H9 (cell line): ENCODE data around the gene AKAP1. TPM values are rescaled to one million over a fixed set of nuclear protein-coding genes. Genes with fewer than 3 reads are reported as not detected.

Experiments
- DNase-seq: peaks from one replicate; pipeline ENCODE4 v3.0.0-alpha.2; 2017
- H2AFZ ChIP-seq: one replicate; pipeline ENCODE4 v1.6.1; 2013; ENCODE audit warnings: mild to moderate bottlenecking, low read length, control low read depth, moderate library complexity
- H2AK5ac ChIP-seq: 2 replicates; pipeline ENCODE4 v1.6.1; 2013; ENCODE audit warnings: low read length, control low read depth, mixed read lengths; ENCODE audit not compliant: insufficient read length
- H2BK120ac ChIP-seq: one replicate; pipeline ENCODE4 v1.6.1; 2013; ENCODE audit warnings: low read depth, mild to moderate bottlenecking, low read length, control low read depth, inconsistent platforms; ENCODE audit not compliant: poor library complexity, severe bottlenecking
- H2BK12ac ChIP-seq: 2 replicates; pipeline ENCODE4 v1.6.1; 2013; ENCODE audit warnings: low read length, control low read depth, mixed read lengths, low read depth; ENCODE audit not compliant: insufficient read length
- H2BK15ac ChIP-seq: 2 replicates; pipeline ENCODE4 v1.6.1; 2013; ENCODE audit warnings: low read depth, low read length, control low read depth
- H2BK20ac ChIP-seq: one replicate; pipeline ENCODE4 v1.6.1; 2013; ENCODE audit warnings: low read depth, mild to moderate bottlenecking, low read length, control low read depth, inconsistent platforms; ENCODE audit not compliant: poor library complexity, severe bottlenecking
- H2BK5ac ChIP-seq: 2 replicates; pipeline ENCODE4 v1.6.1; 2013; ENCODE audit warnings: low read length, control low read depth, mixed read lengths; ENCODE audit not compliant: insufficient read length
- H3K14ac ChIP-seq: 2 replicates; pipeline ENCODE4 v1.6.1; 2013; ENCODE audit warnings: low read length, control low read depth; ENCODE audit not compliant: insufficient read depth
- H3K18ac ChIP-seq: 2 replicates; pipeline ENCODE4 v1.6.1; 2013; ENCODE audit warnings: low read depth, mild to moderate bottlenecking, mixed read lengths, low read length, control low read depth; ENCODE audit not compliant: insufficient read length
- H3K23ac ChIP-seq: 2 replicates; pipeline ENCODE4 v1.6.1; 2013; ENCODE audit warnings: low read length, control low read depth, mixed read lengths, low read depth; ENCODE audit not compliant: insufficient read length
- H3K23me2 ChIP-seq: 2 replicates; pipeline ENCODE4 v1.6.1; 2013; ENCODE audit warnings: low read depth, mild to moderate bottlenecking, mixed read lengths, low read length, control low read depth; ENCODE audit not compliant: insufficient read length, poor library complexity, severe bottlenecking
- H3K27ac ChIP-seq: 2 replicates; pipeline ENCODE4 v1.5.1; 2013; ENCODE audit warnings: low read length, control low read depth, mixed read lengths, low read depth; ENCODE audit not compliant: insufficient read length
- H3K27me3 ChIP-seq: 2 replicates; pipeline ENCODE4 v1.6.1; 2013; ENCODE audit warnings: low read length, control low read depth, inconsistent platforms; ENCODE audit not compliant: insufficient read depth
- H3K4ac ChIP-seq: 2 replicates; pipeline ENCODE4 v1.6.1; 2013; ENCODE audit warnings: low read depth, mild to moderate bottlenecking, control low read depth, inconsistent platforms, low read length, moderate library complexity
- H3K4me1 ChIP-seq: 2 replicates; pipeline ENCODE4 v1.6.1; 2013; ENCODE audit warnings: low read length, control low read depth, inconsistent platforms; ENCODE audit not compliant: insufficient read depth
- H3K4me2 ChIP-seq: 2 replicates; pipeline ENCODE4 v1.6.1; 2013; ENCODE audit warnings: low read length, control low read depth, mixed read lengths; ENCODE audit not compliant: insufficient read length, insufficient read depth
- H3K56ac ChIP-seq: 2 replicates; pipeline ENCODE4 v1.6.1; 2013; ENCODE audit warnings: low read depth, mild to moderate bottlenecking, mixed read lengths, low read length, control low read depth; ENCODE audit not compliant: insufficient read length
- H3K79me1 ChIP-seq: 2 replicates; pipeline ENCODE4 v1.6.1; 2013; ENCODE audit warnings: low read depth, mild to moderate bottlenecking, moderate library complexity, low read length, control low read depth, inconsistent platforms; ENCODE audit not compliant: insufficient read depth, poor library complexity, severe bottlenecking
- H3K79me2 ChIP-seq: 2 replicates; pipeline ENCODE4 v1.6.1; 2013; ENCODE audit warnings: low read length, control low read depth, inconsistent platforms; ENCODE audit not compliant: insufficient read depth
- H3K9ac ChIP-seq: 2 replicates; pipeline ENCODE4 v1.6.1; 2013; ENCODE audit warnings: low read length, control low read depth, mixed read lengths; ENCODE audit not compliant: insufficient read length; ENCODE audit errors: extremely low read depth
- H3K9me3 ChIP-seq: one replicate; pipeline ENCODE4 v1.6.1; 2013; ENCODE audit warnings: low read depth, low read length, inconsistent platforms; ENCODE audit not compliant: control insufficient read depth
- H3T11ph ChIP-seq: one replicate; pipeline ENCODE4 v1.6.1; 2013; ENCODE audit warnings: mild to moderate bottlenecking, low read length, control low read depth, inconsistent platforms
- H4K20me1 ChIP-seq: one replicate; pipeline ENCODE4 v1.6.1; 2013; ENCODE audit not compliant: control insufficient read depth, insufficient read length, insufficient read depth
- H4K5ac ChIP-seq: 2 replicates; pipeline ENCODE4 v1.6.1; 2013; ENCODE audit warnings: low read depth, mild to moderate bottlenecking, mixed read lengths, low read length, control low read depth; ENCODE audit not compliant: insufficient read length
- H4K8ac ChIP-seq: replicated peaks from 2 replicates; pipeline ENCODE4 v1.6.1; 2013; ENCODE audit warnings: low read length, control low read depth, mixed read lengths, low read depth; ENCODE audit not compliant: insufficient read length
- H4K91ac ChIP-seq: 2 replicates; pipeline ENCODE4 v1.6.1; 2013; ENCODE audit warnings: low read depth, mild to moderate bottlenecking, moderate library complexity, mixed read lengths, low read length, control low read depth; ENCODE audit not compliant: insufficient read length
- H3K27ac Mint-ChIP-seq, 3 experiments: 2 replicates in 2 of 3; 3 replicates in 1 of 3; pipeline ENCODE4 v1.8.0; 2020 to 2021; ENCODE audit warnings: mixed read lengths in 3 of 3, mild to moderate bottlenecking in 1 of 3, moderate library complexity in 1 of 3
- H3K27me3 Mint-ChIP-seq: 2 replicates; pipeline ENCODE4 v1.8.0; 2021; ENCODE audit warnings: low read depth, mild to moderate bottlenecking, moderate library complexity, mixed read lengths
- H3K36me3 Mint-ChIP-seq, 3 experiments: 2 replicates in 2 of 3; 3 replicates in 1 of 3; pipeline ENCODE4 v1.8.0; 2020 to 2021; ENCODE audit warnings: low read depth in 3 of 3, mixed read lengths in 3 of 3; ENCODE audit not compliant: insufficient read depth in 1 of 3
- H3K4me1 Mint-ChIP-seq, 2 experiments: 2 replicates each; pipeline ENCODE4 v1.8.0; 2020; ENCODE audit warnings: mixed read lengths in 2 of 2
- H3K4me3 Mint-ChIP-seq, 2 experiments: 2 replicates in 1 of 2; 3 replicates in 1 of 2; pipeline ENCODE4 v1.8.0; 2020 to 2021; ENCODE audit warnings: mild to moderate bottlenecking in 2 of 2, mixed read lengths in 2 of 2, moderate library complexity in 1 of 2
- H3K9me3 Mint-ChIP-seq, 2 experiments: 2 replicates in 1 of 2; 3 replicates in 1 of 2; pipeline ENCODE4 v1.8.0; 2020; ENCODE audit warnings: mild to moderate bottlenecking in 2 of 2, mixed read lengths in 2 of 2, moderate library complexity in 1 of 2
- WGBS: extraction: QIAGEN DNeasy Blood & Tissue Kit; methylation state at CpG from one replicate; pipeline ENCODE4 v1.1.7; 2013; ENCODE audit warnings: missing lambda C conversion rate, low lambda C conversion rate, mixed read lengths; ENCODE audit not compliant: insufficient read length; ENCODE audit errors: extremely low coverage; 5-methylcytosine and 5-hydroxymethylcytosine counted together
- total RNA-seq: library from RNA; stranded (reverse); gene quantifications from 2 replicates; pipeline ENCODE4 v1.2.1, GENCODE V29; 2021
- TF ChIP-seq, protein P1 (sequence below): fragments of 200-600 bp; sonication (generic); conservative IDR thresholded peaks from 3 replicates; pipeline ENCODE4 v1.8.0; 2021; ENCODE audit warnings: antibody characterized with exemption, mild to moderate bottlenecking

The AKAP1 gene
- total RNA-seq, 1 experiment from 2014 or later, result 61.2 TPM

DNA sequence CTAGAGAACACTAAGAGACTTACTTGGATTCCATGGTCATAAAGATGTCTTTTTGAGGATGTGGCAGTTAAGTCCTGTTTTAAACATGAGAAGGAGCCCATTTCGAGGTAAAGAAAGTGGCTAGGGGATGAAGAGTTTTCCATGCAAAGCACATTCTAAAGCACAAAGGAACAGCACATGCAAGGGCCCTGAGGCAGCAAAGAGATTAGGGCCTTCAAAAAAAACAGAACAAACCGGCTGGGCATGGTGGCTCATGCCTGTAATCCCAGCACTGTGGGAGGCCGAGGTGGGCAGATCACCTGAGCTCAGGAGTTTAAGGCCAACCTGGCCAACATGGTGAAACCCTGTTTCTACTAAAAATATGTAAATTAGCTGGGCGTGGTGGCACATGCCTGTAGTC is 79.8 kb downstream of the AKAP1 start:
- Histone ChIP-seq H3K4me1 (peaks cover 2% of the 10 kb centered on the region; the same call in 1 of the 2 replicates), H2BK5ac (no peak overlapping the region), H3K14ac (no peak overlapping the region), H3K27me3 (no peaks in the 10 kb centered on the region), H3K4me2 (no peak overlapping the region), H3K79me2 (no peaks in the 10 kb centered on the region), H4K91ac (no peak overlapping the region), H4K8ac (no peak overlapping the region), H2BK120ac (no peak overlapping the region), H3K4ac (no peak overlapping the region), H2AK5ac (no peak overlapping the region), H3K56ac (no peak overlapping the region), H3K9ac (no peak overlapping the region), H2BK15ac (no peak overlapping the region), H3T11ph (no peak overlapping the region), H3K27ac (no peak overlapping the region), H4K20me1 (no peaks in the 10 kb centered on the region), H3K23me2 (no peaks in the 10 kb centered on the region), H3K23ac (no peak overlapping the region), H3K79me1 (no peaks in the 10 kb centered on the region), H4K5ac (no peak overlapping the region), H3K9me3 (no peaks in the 10 kb centered on the region), H2BK12ac (no peak overlapping the region), H3K18ac (no peak overlapping the region), H2BK20ac (no peak overlapping the region), H2AFZ (no peak overlapping the region)
- H3K4me1 Mint-ChIP-seq, result peaks cover 21 to 23% of the 10 kb centered on the region in 2 experiments
- H3K9me3 Mint-ChIP-seq, result peaks cover 3 to 11% of the 10 kb centered on the region in 2 experiments; a peak in 3 of 5 replicates
- TF ChIP-seq, protein P1, sequence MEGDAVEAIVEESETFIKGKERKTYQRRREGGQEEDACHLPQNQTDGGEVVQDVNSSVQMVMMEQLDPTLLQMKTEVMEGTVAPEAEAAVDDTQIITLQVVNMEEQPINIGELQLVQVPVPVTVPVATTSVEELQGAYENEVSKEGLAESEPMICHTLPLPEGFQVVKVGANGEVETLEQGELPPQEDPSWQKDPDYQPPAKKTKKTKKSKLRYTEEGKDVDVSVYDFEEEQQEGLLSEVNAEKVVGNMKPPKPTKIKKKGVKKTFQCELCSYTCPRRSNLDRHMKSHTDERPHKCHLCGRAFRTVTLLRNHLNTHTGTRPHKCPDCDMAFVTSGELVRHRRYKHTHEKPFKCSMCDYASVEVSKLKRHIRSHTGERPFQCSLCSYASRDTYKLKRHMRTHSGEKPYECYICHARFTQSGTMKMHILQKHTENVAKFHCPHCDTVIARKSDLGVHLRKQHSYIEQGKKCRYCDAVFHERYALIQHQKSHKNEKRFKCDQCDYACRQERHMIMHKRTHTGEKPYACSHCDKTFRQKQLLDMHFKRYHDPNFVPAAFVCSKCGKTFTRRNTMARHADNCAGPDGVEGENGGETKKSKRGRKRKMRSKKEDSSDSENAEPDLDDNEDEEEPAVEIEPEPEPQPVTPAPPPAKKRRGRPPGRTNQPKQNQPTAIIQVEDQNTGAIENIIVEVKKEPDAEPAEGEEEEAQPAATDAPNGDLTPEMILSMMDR, result no peak
- no CpG with 5 or more reads among the region's 4 CpGs for WGBS
- no peaks in the 10 kb centered on the region for H3K27me3 Mint-ChIP-seq
- DNase-seq, result no peak
- H3K27ac Mint-ChIP-seq, result no peak overlapping the region
- H3K4me3 Mint-ChIP-seq, result no peak overlapping the region
- H3K36me3 Mint-ChIP-seq, result peaks cover 0 to 6% (median 0%) of the 10 kb centered on the region in 3 experiments; a peak in 2 of 7 replicates
